H1 (cell line): ENCODE measurements around the gene IFT122.

Experiments
- ASH2L ChIP-seq: fragments of 200-600, 300-600 bp; sonication (generic); IDR thresholded peaks from one replicate; pipeline ENCODE4 v1.7.1; 2017; ENCODE audit warnings: low read length
- EZH2 ChIP-seq: fragments of 200-600 bp; sonication (generic); IDR thresholded peaks from 2 replicates; pipeline ENCODE4 v1.7.1; 2012; ENCODE audit warnings: low read depth, mild to moderate bottlenecking, moderate library complexity, low read length, inconsistent platforms; ENCODE audit not compliant: severe bottlenecking
- SAP30 ChIP-seq: fragments of 300-600 bp; sonication (generic); IDR thresholded peaks from 2 replicates; pipeline ENCODE4 v1.7.1; 2012; ENCODE audit warnings: low read length, moderate library complexity, mild to moderate bottlenecking, inconsistent platforms; ENCODE audit not compliant: insufficient read depth, insufficient replicate concordance
- SIN3A ChIP-seq, 2 experiments: IDR thresholded peaks in 1 of 2; conservative IDR thresholded peaks in 1 of 2; 2 replicates each; pipeline ENCODE4 v1.6.1; 2011 to 2012; ENCODE audit warnings: low read length in 2 of 2, improper control_type of control experiment in 1 of 2, low read depth in 1 of 2, mild to moderate bottlenecking in 1 of 2
- TF ChIP-seq, protein P1 (sequence below), 3 experiments: IDR thresholded peaks; 1 replicate in 2 of 3; 2 replicates in 1 of 3; pipeline versions ENCODE4 v1.5.1 to v1.6.1; 2011; ENCODE audit warnings: low read length in 3 of 3, mild to moderate bottlenecking in 3 of 3, inconsistent platforms in 2 of 3, low read depth in 1 of 3, moderate library complexity in 1 of 3; ENCODE audit not compliant: insufficient read depth in 1 of 3; ENCODE audit errors: control extremely low read depth in 1 of 3

DNA sequence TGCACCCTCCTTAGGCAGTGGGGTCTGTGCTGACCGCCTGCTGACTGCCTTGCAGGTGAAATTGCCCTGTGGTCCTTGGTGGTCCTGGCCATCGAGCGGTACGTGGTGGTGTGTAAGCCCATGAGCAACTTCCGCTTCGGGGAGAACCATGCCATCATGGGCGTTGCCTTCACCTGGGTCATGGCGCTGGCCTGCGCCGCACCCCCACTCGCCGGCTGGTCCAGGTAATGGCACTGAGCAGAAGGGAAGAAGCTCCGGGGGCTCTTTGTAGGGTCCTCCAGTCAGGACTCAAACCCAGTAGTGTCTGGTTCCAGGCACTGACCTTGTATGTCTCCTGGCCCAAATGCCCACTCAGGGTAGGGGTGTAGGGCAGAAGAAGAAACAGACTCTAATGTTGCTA, 90.8 kb downstream of the IFT122 start:
- TF ChIP-seq SAP30 (no peak), SIN3A (conservative IDR thresholded peaks at IDR 0.05 in 1 of 2, IDR thresholded peaks at IDR 0.05 in 1 of 2; ENCODE audit: low read depth in 1 of 2, low read length in 2 of 2) (no peak), EZH2 (no peak), ASH2L (no peak)
- TF ChIP-seq, protein P1, sequence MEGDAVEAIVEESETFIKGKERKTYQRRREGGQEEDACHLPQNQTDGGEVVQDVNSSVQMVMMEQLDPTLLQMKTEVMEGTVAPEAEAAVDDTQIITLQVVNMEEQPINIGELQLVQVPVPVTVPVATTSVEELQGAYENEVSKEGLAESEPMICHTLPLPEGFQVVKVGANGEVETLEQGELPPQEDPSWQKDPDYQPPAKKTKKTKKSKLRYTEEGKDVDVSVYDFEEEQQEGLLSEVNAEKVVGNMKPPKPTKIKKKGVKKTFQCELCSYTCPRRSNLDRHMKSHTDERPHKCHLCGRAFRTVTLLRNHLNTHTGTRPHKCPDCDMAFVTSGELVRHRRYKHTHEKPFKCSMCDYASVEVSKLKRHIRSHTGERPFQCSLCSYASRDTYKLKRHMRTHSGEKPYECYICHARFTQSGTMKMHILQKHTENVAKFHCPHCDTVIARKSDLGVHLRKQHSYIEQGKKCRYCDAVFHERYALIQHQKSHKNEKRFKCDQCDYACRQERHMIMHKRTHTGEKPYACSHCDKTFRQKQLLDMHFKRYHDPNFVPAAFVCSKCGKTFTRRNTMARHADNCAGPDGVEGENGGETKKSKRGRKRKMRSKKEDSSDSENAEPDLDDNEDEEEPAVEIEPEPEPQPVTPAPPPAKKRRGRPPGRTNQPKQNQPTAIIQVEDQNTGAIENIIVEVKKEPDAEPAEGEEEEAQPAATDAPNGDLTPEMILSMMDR (IDR thresholded peaks at IDR 0.05; ENCODE audit: control extremely low read depth in 1 of 3, insufficient read depth in 1 of 3, low read depth in 1 of 3, low read length in 3 of 3), result no peak
